HG03280 (cell line): ENCODE measurements around the gene COA5.

ENCODE experiments used
- ATAC-seq: cut with Tn5 transposase; IDR thresholded peaks from one replicate; pipeline ENCODE4 v1.9.1; 2021; ENCODE audit warnings: mild to moderate bottlenecking, moderate library complexity; ENCODE audit not compliant: unreplicated experiment

The COA5 gene

GRCh38 chr2:98572676-98573075 is 35.6 kb downstream of the COA5 start:
- no peak for ATAC-seq

DNA sequence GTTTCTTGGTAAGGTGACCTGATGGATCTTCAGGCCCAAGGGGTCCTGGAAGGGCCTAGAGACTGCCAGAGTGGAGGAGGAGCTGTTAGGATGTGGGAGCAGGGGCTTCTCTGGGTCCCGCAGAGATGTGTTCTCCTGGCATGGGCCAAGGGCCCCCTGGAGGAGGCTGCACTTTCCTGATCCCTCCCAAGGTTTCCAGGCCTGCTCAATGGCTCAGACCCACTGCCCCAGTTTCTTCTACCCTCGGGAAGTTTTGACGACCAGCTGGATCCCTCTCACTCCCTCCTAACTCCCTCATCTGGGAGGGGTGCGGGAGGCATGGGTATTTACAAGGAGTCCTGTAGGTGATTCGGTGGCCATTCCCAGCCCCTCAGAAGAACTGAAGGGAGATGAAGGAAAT is 36.1 kb downstream of the COA5 start:
- ATAC-seq: no peak

GRCh38 chr2:98571796-98572195 is 36.5 kb downstream of the COA5 start:
- ATAC-seq: no peak

- no peak for ATAC-seq
Measured at GRCh38 chr2:98571121-98571701, 37.1 kb downstream of the COA5 start.

DNA sequence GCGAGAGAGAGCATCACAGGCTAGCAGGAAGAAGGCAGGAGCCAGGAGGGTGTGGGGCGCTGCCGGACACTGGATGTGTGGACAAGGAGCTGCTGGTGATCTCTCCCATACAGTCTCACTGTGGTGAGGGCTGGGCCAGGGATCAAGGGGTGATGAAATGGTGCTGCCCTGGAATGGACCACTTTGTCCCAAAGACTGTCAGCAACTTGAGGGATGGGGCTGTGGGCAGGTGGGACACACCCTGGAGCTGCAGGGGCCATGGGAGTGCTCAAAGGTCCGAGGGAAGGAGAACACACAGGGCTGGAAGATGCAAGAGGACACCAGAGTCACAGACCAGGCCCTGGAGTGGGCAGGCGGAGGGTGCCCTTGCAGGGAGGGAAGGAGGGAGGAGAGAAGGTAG is 38.0 kb downstream of the COA5 start:
- ATAC-seq: no peak

DNA sequence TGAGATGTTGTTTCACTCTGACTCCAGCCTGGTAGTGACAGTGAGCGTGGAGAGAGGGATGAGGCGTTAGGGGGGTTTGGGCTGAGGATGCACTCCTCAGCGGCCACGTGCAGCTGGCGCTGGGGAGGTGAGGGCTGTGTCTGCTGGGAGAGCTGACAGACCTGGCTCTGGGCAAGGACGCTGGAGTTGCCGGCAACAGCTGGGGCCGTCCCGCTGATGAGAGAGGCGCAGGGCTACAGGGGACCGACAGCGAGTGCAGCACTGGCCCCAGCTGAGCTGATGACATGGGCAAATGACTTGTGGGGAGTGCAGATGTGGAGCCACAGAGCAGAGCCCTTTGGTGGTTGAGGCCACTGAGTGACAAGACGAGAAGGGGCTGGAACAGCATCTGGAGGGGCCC is 38.4 kb downstream of the COA5 start:
- ATAC-seq: no peak

GRCh38 chr2:98569197-98569793 is 39.0 kb downstream of the COA5 start:
- ATAC-seq: no peak

- no peak for ATAC-seq
Measured at GRCh38 chr2:98568161-98568956, 40.0 kb downstream of the COA5 start.

- ATAC-seq: no peak
Measured at GRCh38 chr2:98565941-98566340, 42.4 kb downstream of the COA5 start.

DNA sequence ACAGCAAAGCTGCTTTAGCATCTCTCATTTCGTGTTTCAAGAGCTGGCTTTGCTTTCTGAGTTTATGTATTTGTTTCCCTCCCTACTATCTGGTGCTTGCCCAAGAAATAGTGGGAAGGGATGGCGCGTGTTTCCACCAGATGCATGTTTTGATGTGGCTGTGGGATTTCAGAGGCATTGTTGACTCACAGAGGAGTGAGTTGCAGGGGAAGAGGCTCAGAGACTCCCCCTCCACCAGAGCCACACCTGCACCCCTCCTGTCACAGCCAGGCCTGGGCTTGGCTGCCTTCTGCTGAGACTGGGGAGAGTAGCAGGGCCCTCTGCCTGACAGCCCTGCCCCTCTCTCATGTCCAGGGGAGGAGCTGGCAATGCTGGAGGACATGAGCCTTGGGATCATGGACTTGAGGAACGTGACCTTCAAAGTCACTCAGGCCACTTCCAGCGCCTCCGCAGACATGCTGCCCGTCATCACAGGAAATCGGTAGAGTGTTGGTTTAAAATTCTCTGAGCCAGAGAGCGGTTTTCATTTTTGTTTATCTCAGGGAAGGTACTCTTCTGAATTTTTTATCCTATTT is 42.9 kb downstream of the COA5 start:
- no peak for ATAC-seq

- ATAC-seq: no peak
Measured at GRCh38 chr2:98564541-98565132, 43.7 kb downstream of the COA5 start.

DNA sequence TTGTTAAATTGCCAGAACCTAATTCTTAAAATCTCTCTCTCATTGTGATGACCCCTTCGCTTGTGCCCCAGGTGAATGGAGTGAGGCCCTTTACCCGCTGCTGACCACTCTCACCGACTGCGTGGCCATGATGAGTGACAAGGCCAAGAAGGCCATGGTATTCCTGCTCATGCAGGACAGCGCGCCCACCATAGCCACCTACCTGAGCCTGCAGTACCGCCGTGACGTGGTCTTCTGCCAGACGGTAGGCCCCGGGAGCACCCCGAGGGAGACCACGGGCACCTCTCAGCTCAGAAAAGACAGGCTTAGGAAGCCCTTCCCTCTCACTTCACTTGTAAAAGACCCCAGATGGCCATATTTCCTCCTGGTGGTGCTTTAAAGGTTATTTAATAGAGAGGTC is 44.9 kb downstream of the COA5 start:
- ATAC-seq: no peak

- no peak for ATAC-seq
Measured at GRCh38 chr2:98561902-98562695, 46.2 kb downstream of the COA5 start.

DNA sequence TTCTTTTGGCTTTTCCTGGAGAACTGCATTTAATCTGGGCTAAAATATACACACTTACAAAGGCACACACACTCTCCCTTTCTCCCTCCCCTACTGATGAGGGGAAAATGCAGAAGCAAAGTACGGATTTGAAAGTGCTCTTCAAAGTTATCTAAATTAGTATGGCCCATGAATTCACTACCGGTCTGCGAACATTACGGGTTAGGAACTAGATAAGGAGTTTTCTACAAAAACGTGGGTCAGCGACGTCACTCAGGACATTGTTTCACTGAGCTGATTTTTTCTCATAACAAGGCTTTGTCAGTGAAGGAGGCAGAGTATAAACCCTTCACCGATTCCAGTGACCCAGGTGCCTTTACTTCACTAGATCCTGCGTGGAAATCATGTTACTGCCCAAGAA is 47.3 kb downstream of the COA5 start:
- ATAC-seq: no peak

DNA sequence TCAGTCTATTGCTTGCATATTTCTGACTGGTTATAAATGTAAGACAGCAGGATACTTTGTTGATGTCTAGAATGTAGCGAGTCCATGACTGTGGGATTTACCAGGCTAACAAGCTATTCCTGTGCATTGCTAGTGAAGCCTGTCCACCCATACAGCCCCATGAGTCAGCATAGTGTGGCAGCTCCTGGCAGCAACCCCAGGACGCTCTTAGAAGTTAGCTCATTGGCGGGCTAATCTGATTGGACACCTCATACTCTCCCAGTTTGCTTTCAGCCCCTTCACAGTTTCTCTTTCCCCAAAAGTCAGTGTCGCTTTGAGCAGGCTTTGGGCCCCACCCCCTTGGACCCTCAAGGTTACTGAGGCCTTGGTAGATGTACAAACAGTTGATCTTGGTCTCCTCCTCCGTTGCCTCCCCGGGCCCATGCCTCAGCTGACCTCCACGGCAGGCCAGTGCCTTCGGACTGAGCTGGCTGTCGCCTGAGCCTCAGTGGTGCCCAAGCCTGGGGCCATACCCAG is 48.0 kb downstream of the COA5 start:
- no peak for ATAC-seq

DNA sequence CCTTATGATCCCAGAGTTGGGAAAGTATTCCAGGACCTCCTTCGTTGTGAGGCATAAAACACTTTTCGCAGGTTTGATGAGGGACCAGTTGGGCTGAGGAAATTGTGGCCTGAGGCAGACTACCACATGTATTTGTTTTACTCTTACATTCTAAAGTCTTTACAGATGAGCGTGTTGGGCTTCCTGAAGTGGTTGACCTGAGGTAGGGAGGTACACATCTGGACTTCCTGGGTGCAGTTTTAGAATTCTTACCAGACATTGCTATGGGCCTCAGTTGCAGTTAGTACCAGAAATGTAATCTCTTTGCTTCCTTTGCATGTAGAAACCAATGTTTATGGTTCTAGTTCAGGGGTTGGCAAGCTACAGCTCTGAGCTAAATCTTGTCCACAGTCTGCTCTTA is 48.7 kb downstream of the COA5 start:
- no peak for ATAC-seq

DNA sequence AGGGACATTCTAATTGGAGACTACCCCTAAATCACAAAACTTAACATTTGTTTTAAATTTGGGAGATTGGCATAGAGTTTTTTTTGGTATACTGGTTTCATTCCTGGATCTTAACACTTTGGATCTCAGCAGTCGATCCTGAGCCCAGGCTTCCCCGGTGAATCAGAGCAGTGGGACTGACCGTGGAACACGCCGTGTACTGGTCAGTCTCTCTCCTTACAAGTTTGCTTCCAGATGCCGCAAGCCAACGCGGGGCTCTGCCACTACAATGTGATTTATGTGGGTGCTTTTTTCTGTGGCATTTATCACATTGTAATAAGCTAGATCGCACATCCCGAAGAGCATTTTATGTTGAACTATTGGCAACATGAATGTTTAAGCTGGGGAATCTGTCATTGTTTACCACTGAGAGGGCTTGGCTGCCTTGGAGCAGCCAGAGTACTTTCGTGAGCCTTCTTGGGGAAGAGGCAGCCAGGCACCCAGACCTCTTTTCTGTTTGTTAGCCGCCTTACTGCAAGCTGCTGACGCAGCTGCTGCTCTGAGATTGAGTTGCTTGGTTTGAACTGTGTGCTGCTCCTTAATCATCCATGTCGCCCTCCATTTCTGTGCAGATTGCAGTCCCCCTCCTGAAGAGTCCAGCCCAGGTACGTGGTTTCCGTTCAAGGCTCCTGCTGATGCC is 49.3 kb downstream of the COA5 start:
- ATAC-seq: no peak

- no peak for ATAC-seq
Measured at GRCh38 chr2:98556344-98557033, 51.8 kb downstream of the COA5 start.

- ATAC-seq: no peak
Measured at GRCh38 chr2:98555696-98556095, 52.6 kb downstream of the COA5 start.
